NCI-H2081 treated with DMSO at 0.1 percent for 48 hours (cell line): ENCODE data around the gene RABL6.
A peak's percentile ranks its signal among the peaks of the same experiment; 100 is the strongest.

Experiments used
- DNase-seq: peaks from one replicate; lab custom pipeline; 2025; lab: John Stamatoyannopoulos, UW

Gene RABL6

GRCh38 chr9:136847088-136847825, 39.5 kb downstream of the RABL6 start:
- DNase-seq = no peak

GRCh38 chr9:136847826-136848392, 40.2 kb downstream of the RABL6 start:
- no peak for DNase-seq

GRCh38 chr9:136848393-136849037, 40.8 kb downstream of the RABL6 start:
- no peak for DNase-seq

GRCh38 chr9:136849038-136849959, 41.6 kb downstream of the RABL6 start, which contains the start of gene PHPT1:
Gene PHPT1, plus strand, starts transcription at chr9:136849409. Its CDS starts 22 bp downstream, at chr9:136849431.
- peak; percentile 96 for DNase-seq

GRCh38 chr9:136849960-136850865, 42.5 kb downstream of the RABL6 start:
- DNase-seq = no peak

GRCh38 chr9:136850866-136851775, 43.4 kb downstream of the RABL6 start:
- no peak for DNase-seq

GRCh38 chr9:136851941-136852663, 44.4 kb downstream of the RABL6 start, which contains the start of gene MAMDC4:
Gene MAMDC4, plus strand, starts transcription at chr9:136852346. Its CDS starts 71 bp downstream, at chr9:136852417.
- no peak for DNase-seq

GRCh38 chr9:136852664-136853595, 45.2 kb downstream of the RABL6 start:
- no peak for DNase-seq

- no peak for DNase-seq
Measured at GRCh38 chr9:136853596-136854112, 45.9 kb downstream of the RABL6 start.

GRCh38 chr9:136854113-136854841, 46.5 kb downstream of the RABL6 start:
- no peak for DNase-seq

GRCh38 chr9:136854842-136855460, 47.2 kb downstream of the RABL6 start:
- DNase-seq = no peak

- no peak for DNase-seq
Measured at GRCh38 chr9:136855461-136856078, 47.8 kb downstream of the RABL6 start.

GRCh38 chr9:136856079-136856476, 48.3 kb downstream of the RABL6 start:
- DNase-seq = no peak

- no peak for DNase-seq
Measured at GRCh38 chr9:136856541-136857141, 48.9 kb downstream of the RABL6 start.

GRCh38 chr9:136857166-136857565, 49.4 kb downstream of the RABL6 start:
- DNase-seq = no peak
